ENCODE data around the gene SUMF2. TPM values are rescaled to one million over a fixed set of nuclear protein-coding genes. Genes with fewer than 3 reads are reported as not detected.
A peak's percentile ranks its signal among the peaks of the same experiment; 100 is the strongest.

Gene SUMF2
- total and polyA plus RNA-seq, 2 of the 13 experiments (the other 11 are each of a cell fraction or from before 2014, with no cell fraction given): 48.9 to 54.4 TPM

- TF ChIP-seq JARID2 (CRISPR knock-in tag; IDR thresholded peaks at IDR 0.05; ENCODE audit: insufficient replicate concordance) (no peak), ZNF451 (CRISPR knock-in tag; IDR thresholded peaks at IDR 0.05) (no peak), ZNF367 (CRISPR knock-in tag; IDR thresholded peaks at IDR 0.05; ENCODE audit: borderline replicate concordance) (no peak), BRD4 (CRISPR knock-in tag; IDR thresholded peaks at IDR 0.05) (no peak), ZNF678 (CRISPR knock-in tag; IDR thresholded peaks at IDR 0.05) (no peak), ZNF713 (CRISPR knock-in tag; IDR thresholded peaks at IDR 0.05) (no peak), ELF1 (CRISPR knock-in tag; IDR thresholded peaks at IDR 0.05) (no peak), GMEB1 (CRISPR knock-in tag; IDR thresholded peaks at IDR 0.05; ENCODE audit: borderline replicate concordance) (no peak), PPARG (CRISPR knock-in tag; conservative IDR thresholded peaks at IDR 0.05) (0 out of 2 replicates have a peak, but pooled peaks have one; percentile 33), DNMT3B (CRISPR knock-in tag; conservative IDR thresholded peaks at IDR 0.05) (no peak), ZNF776 (CRISPR knock-in tag; IDR thresholded peaks at IDR 0.05) (no peak), ZNF331 (CRISPR knock-in tag; IDR thresholded peaks at IDR 0.05) (no peak), ZNF703 (CRISPR knock-in tag; IDR thresholded peaks at IDR 0.05; ENCODE audit: borderline replicate concordance) (no peak), ZBTB4 (CRISPR knock-in tag; IDR thresholded peaks at IDR 0.05; ENCODE audit: borderline replicate concordance) (no peak), ZNF431 (CRISPR knock-in tag; IDR thresholded peaks at IDR 0.05; ENCODE audit: borderline replicate concordance, low read depth) (no peak), ZNF276 (CRISPR knock-in tag; IDR thresholded peaks at IDR 0.05; ENCODE audit: low read depth) (no peak), MED1 (CRISPR knock-in tag; IDR thresholded peaks at IDR 0.05) (0 out of 2 replicates have a peak, but pooled peaks have one; percentile 15), ZNF672 (CRISPR knock-in tag; IDR thresholded peaks at IDR 0.05) (no peak), REXO4 (CRISPR knock-in tag; IDR thresholded peaks at IDR 0.05; ENCODE audit: borderline replicate concordance) (no peak), NRL (CRISPR knock-in tag; IDR thresholded peaks at IDR 0.05; ENCODE audit: borderline replicate concordance) (no peak), ZNF75D (CRISPR knock-in tag; IDR thresholded peaks at IDR 0.05; ENCODE audit: borderline replicate concordance) (no peak), ZNF225 (CRISPR knock-in tag; IDR thresholded peaks at IDR 0.05) (no peak), KAT8 (CRISPR knock-in tag; IDR thresholded peaks at IDR 0.05) (no peak), ATAD3A (CRISPR knock-in tag; IDR thresholded peaks at IDR 0.05) (no peak), AGO1 (IDR thresholded peaks at IDR 0.05; ENCODE audit: low read depth, low read length, poor library complexity, severe bottlenecking) (no peak)
Measured at GRCh38 chr7:56046721-56047445, 17.2 kb upstream of the SUMF2 start (continued).

Measured in HepG2 (cell line).